ENCODE results near the gene ALG10.
"Not testable (repeated sequence)": the region's sequence is repeated elsewhere in the genome, so short reads cannot be mapped to it uniquely, and the experiment has no call there.

The ALG10 gene

DNA sequence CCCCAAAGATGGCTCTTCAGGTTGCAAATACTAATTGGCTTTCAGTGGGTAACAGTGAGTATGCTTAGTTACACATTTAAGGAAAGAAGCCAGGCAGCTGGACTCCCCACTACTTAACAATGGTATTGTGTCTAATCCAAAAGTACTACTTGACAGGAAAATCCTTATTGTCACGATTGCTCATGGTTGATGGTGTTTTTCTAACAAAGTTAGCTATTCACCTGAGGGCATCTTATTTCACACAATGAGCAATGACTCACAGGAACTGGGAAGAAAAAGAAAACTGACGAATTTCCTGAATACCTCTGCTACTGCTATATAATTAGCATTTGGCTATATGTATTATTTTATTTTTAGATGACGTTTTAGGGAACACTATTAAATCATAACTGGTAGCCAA, 33.4 kb upstream of the ALG10 start:
- H3K9me3 ChIP-seq (ENCODE audit: control insufficient read depth, insufficient read depth, low read length): no peaks in the 10 kb centered on the region
- H3K9me2 ChIP-seq (replicated peaks; ENCODE audit: control insufficient read depth, low read length): no peaks in the 10 kb centered on the region
- no peak overlapping the region for H3K27ac ChIP-seq (ENCODE audit: low read depth, low read length)
- H3F3A ChIP-seq (ENCODE audit: control insufficient read depth, insufficient read depth): no peaks in the 10 kb centered on the region
- no peaks in the 10 kb centered on the region for H3K4me1 ChIP-seq (ENCODE audit: control insufficient read depth, low read length)
- H3K36me3 ChIP-seq (ENCODE audit: control insufficient read depth, low read length): no peaks in the 10 kb centered on the region
- no peaks in the 10 kb centered on the region for H3K27me3 ChIP-seq (ENCODE audit: control insufficient read depth, low read length)
- no peak overlapping the region for H3K4me3 ChIP-seq (ENCODE audit: low read length)
- H3K79me2 ChIP-seq (ENCODE audit: control insufficient read depth, low read length): no peaks in the 10 kb centered on the region
- TF ChIP-seq EZH2phosphoT487 (IDR thresholded peaks at IDR 0.05; ENCODE audit: borderline replicate concordance, low read length): no peak
- H3K4me2 ChIP-seq (ENCODE audit: low read length): no peak overlapping the region
- no peaks in the 10 kb centered on the region for H4K20me1 ChIP-seq (ENCODE audit: control insufficient read depth, insufficient read depth, low read depth, low read length)

DNA sequence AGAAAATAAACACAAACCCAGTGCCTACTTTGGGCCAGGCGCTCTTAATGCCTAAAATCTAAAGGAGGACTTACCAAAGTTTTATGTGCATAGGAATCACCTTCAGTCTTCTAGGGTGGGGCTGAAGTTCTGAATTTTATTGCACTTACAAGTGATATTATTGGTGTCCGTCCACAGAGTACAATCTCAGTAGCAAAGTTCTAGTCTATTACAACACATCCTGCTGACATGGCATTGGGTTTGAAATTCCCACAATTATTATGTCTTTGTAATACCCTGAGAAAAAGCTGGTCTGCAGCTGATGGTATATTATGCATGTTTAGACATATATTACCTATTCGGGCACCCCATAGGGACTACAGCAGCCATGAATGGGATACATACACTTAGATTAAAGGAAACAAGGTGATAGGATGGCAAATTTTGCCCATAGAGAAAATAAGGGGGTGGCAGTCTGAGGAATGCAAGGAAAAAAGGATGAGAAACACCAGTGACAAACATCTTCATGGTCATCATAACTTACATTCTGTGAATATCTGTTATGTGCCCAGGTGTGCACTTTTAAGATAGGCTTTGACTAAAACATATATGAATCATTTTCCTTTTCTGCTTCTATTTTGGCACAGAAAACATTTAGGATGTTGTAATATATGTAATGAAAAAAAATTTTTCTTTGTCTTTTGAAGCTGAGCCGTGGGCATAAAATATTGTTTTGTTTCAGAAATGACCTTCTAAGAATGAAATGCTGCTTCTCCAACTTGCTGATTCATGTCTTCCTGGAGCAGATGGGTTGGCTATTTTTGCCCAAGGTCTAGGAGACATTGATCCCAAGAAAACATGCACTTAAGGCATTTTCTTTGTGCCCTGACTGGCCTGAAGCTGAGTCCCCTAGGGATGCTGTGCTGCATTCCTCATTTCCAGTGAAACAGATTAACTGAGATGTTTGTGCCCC, 27.2 kb upstream of the ALG10 start:
- Histone ChIP-seq H3K4me1 (ENCODE audit: control insufficient read depth, low read length) (no peaks in the 10 kb centered on the region), H3K36me3 (ENCODE audit: control insufficient read depth, low read length) (no peaks in the 10 kb centered on the region), H3F3A (ENCODE audit: control insufficient read depth, insufficient read depth) (no peaks in the 10 kb centered on the region), H3K4me3 (ENCODE audit: low read length) (no peak overlapping the region), H3K27me3 (ENCODE audit: control insufficient read depth, low read length) (no peaks in the 10 kb centered on the region), H3K27ac (ENCODE audit: low read depth, low read length) (no peak overlapping the region), H4K20me1 (ENCODE audit: control insufficient read depth, insufficient read depth, low read depth, low read length) (no peaks in the 10 kb centered on the region), H3K4me2 (ENCODE audit: low read length) (no peak overlapping the region), H3K9me2 (replicated peaks; ENCODE audit: control insufficient read depth, low read length) (no peaks in the 10 kb centered on the region), H3K79me2 (ENCODE audit: control insufficient read depth, low read length) (no peaks in the 10 kb centered on the region), H3K9me3 (ENCODE audit: control insufficient read depth, insufficient read depth, low read length) (no peaks in the 10 kb centered on the region)
- TF ChIP-seq, protein P1, sequence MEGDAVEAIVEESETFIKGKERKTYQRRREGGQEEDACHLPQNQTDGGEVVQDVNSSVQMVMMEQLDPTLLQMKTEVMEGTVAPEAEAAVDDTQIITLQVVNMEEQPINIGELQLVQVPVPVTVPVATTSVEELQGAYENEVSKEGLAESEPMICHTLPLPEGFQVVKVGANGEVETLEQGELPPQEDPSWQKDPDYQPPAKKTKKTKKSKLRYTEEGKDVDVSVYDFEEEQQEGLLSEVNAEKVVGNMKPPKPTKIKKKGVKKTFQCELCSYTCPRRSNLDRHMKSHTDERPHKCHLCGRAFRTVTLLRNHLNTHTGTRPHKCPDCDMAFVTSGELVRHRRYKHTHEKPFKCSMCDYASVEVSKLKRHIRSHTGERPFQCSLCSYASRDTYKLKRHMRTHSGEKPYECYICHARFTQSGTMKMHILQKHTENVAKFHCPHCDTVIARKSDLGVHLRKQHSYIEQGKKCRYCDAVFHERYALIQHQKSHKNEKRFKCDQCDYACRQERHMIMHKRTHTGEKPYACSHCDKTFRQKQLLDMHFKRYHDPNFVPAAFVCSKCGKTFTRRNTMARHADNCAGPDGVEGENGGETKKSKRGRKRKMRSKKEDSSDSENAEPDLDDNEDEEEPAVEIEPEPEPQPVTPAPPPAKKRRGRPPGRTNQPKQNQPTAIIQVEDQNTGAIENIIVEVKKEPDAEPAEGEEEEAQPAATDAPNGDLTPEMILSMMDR (IDR thresholded peaks at IDR 0.05; ENCODE audit: low read depth, low read length, poor library complexity, severe bottlenecking): no peak
- TF ChIP-seq EZH2phosphoT487 (IDR thresholded peaks at IDR 0.05; ENCODE audit: borderline replicate concordance, low read length): no peak

DNA sequence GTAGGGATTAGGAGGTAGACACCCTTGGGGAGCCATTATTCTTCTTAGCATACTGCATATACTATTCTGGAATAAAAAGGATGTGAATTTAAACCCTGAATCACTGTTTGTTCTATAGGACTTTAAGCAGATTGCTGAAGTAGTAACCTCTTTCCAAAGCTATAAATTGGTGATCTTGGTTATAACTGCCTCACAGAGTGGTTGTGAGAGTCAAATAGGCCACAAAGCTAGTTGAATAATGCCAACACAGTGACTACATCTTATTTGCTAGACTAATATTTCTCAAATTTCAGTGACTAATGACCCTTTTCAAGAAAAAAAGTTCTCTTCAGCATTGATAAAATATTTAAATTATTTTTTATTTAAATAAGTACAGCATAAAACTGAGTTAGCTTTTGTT, 13.5 kb upstream of the ALG10 start:
- H3K4me2 ChIP-seq (ENCODE audit: low read length); H3K79me2 ChIP-seq (ENCODE audit: control insufficient read depth, low read length): not testable (repeated sequence)

DNA sequence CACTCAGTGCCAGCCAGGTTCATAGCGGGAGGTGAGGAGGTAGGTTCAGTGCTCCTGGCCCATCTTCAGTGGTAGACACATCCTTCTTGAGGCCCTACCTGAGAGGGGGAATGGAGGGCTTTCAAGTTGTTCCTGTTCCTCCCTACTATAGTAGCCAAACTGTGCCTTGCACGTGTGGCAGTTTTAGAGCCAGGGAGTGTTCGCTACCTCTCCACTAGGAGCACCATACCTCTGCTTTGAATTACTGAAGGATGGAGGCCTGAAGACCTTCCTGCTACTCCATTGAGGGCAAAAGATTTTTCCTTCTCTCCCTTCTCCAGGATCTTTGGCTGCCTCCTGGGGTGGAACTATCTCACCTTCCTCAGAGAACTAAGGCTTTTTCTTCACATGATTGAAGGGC, 5.9 kb upstream of the ALG10 start:
- H4K20me1 ChIP-seq (ENCODE audit: control insufficient read depth, insufficient read depth, low read depth, low read length): no peaks in the 10 kb centered on the region

More for the DNA sequence above, 13.5 kb upstream of the ALG10 start:
- H3K36me3 ChIP-seq (ENCODE audit: control insufficient read depth, low read length); H3K9me3 ChIP-seq (ENCODE audit: control insufficient read depth, insufficient read depth, low read length); H3K27me3 ChIP-seq (ENCODE audit: control insufficient read depth, low read length); H3K4me3 ChIP-seq (ENCODE audit: low read length); H3K9me2 ChIP-seq (replicated peaks; ENCODE audit: control insufficient read depth, low read length); H3F3A ChIP-seq (ENCODE audit: control insufficient read depth, insufficient read depth); H4K20me1 ChIP-seq (ENCODE audit: control insufficient read depth, insufficient read depth, low read depth, low read length); H3K27ac ChIP-seq (ENCODE audit: low read depth, low read length); H3K4me1 ChIP-seq (ENCODE audit: control insufficient read depth, low read length): not testable (repeated sequence)

More for the DNA sequence above, 5.9 kb upstream of the ALG10 start:
- Histone ChIP-seq H3K4me2 (ENCODE audit: low read length) (no peak overlapping the region), H3K36me3 (ENCODE audit: control insufficient read depth, low read length) (no peaks in the 10 kb centered on the region), H3K4me3 (ENCODE audit: low read length) (no peak overlapping the region), H3K27ac (ENCODE audit: low read depth, low read length) (no peak overlapping the region), H3K27me3 (ENCODE audit: control insufficient read depth, low read length) (0 out of 2 replicates have a peak, but pooled peaks cover 2% of the 10 kb centered on the region), H3K9me2 (replicated peaks; ENCODE audit: control insufficient read depth, low read length) (no peaks in the 10 kb centered on the region), H3K4me1 (ENCODE audit: control insufficient read depth, low read length) (peaks cover 4% of the 10 kb centered on the region), H3K79me2 (ENCODE audit: control insufficient read depth, low read length) (no peaks in the 10 kb centered on the region), H3K9me3 (ENCODE audit: control insufficient read depth, insufficient read depth, low read length) (no peaks in the 10 kb centered on the region), H3F3A (ENCODE audit: control insufficient read depth, insufficient read depth) (no peaks in the 10 kb centered on the region)
- TF ChIP-seq EZH2phosphoT487 (IDR thresholded peaks at IDR 0.05; ENCODE audit: borderline replicate concordance, low read length): no peak
- TF ChIP-seq, protein P1 (IDR thresholded peaks at IDR 0.05; ENCODE audit: low read depth, low read length, poor library complexity, severe bottlenecking): no peak
